Right lobe of liver (tissue), 4 donors: Measurements from ENCODE around the gene PCDHGA3.

ENCODE experiments used
- POLR2A ChIP-seq: fragments of 450-650 bp; IDR thresholded peaks from one replicate; pipeline ENCODE4 v1.6.1; 2017; ENCODE audit warnings: antibody characterized with exemption, mild to moderate bottlenecking
- TF ChIP-seq, protein P1 (sequence below), 4 donors: fragments of 200-600 bp in 3 of 4; fragments of 450-650 bp in 1 of 4; IDR thresholded peaks; one replicate each; pipeline versions ENCODE4 v1.5.1 to v1.8.0; 2016 to 2022; ENCODE audit warnings: antibody characterized with exemption in 4 of 4, mild to moderate bottlenecking in 2 of 4
- donor health status: DM: no; HTN: no; CAD: no.
- donor health status: DM: no; HTN: no; CAD: no.
- donor health status: DM: no; HTN: yes; CAD: no.

DNA sequence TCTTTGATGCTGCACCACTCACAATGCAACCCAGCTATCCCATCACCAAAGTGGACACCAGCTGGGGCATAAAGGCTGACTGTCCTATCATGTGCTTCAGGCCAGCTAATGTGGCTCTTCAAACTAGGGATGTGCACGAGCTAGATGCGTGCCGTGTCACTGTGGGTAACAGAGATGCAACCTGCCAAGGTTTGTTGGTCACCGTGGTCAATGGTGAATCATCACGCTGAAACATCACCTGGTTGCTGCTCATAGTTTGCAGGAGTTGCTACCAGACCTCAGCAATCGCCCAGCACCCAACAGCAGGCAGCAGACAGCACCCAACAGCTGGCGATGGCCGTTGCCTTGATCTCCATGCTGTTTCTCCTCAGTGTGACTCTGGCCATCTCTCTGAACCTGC lies 15.4 kb upstream of the PCDHGA3 start:
- TF ChIP-seq, protein P1, sequence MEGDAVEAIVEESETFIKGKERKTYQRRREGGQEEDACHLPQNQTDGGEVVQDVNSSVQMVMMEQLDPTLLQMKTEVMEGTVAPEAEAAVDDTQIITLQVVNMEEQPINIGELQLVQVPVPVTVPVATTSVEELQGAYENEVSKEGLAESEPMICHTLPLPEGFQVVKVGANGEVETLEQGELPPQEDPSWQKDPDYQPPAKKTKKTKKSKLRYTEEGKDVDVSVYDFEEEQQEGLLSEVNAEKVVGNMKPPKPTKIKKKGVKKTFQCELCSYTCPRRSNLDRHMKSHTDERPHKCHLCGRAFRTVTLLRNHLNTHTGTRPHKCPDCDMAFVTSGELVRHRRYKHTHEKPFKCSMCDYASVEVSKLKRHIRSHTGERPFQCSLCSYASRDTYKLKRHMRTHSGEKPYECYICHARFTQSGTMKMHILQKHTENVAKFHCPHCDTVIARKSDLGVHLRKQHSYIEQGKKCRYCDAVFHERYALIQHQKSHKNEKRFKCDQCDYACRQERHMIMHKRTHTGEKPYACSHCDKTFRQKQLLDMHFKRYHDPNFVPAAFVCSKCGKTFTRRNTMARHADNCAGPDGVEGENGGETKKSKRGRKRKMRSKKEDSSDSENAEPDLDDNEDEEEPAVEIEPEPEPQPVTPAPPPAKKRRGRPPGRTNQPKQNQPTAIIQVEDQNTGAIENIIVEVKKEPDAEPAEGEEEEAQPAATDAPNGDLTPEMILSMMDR (IDR thresholded peaks at IDR 0.05), result no peak
- TF ChIP-seq POLR2A, result no peak
